Muscle layer of colon (tissue), 2 donors: ENCODE results near the gene PTPN14.

Experiments
- H3K27ac ChIP-seq: one replicate; pipeline ENCODE4 v1.7.0; 2013; ENCODE audit warnings: low read depth, mild to moderate bottlenecking, low read length, moderate library complexity
- H3K27me3 ChIP-seq, 2 donors: one replicate each; pipeline ENCODE4 v1.7.0; 2013; ENCODE audit warnings: low read length in 2 of 2, mild to moderate bottlenecking in 2 of 2; ENCODE audit not compliant: insufficient read depth in 2 of 2, control insufficient read depth in 1 of 2
- H3K36me3 ChIP-seq: one replicate; pipeline ENCODE4 v1.7.0; 2013; ENCODE audit warnings: mild to moderate bottlenecking, low read length; ENCODE audit not compliant: insufficient read depth
- H3K4me1 ChIP-seq: one replicate; pipeline ENCODE4 v1.7.0; 2013; ENCODE audit warnings: mild to moderate bottlenecking, low read length; ENCODE audit not compliant: insufficient read depth
- H3K4me3 ChIP-seq, 2 donors: one replicate each; pipeline ENCODE4 v1.7.0; 2013; ENCODE audit warnings: low read length in 2 of 2, low read depth in 1 of 2, mild to moderate bottlenecking in 1 of 2, moderate library complexity in 1 of 2
- H3K9ac ChIP-seq: one replicate; pipeline ENCODE4 v1.7.0; 2013; ENCODE audit warnings: low read length
- H3K9me3 ChIP-seq: one replicate; pipeline ENCODE4 v1.7.0; 2013; ENCODE audit warnings: mild to moderate bottlenecking, low read length
- donor health status: abdominal sarcoma.
- donor health status: Adenocarcinoma of cecum.

The PTPN14 gene

DNA sequence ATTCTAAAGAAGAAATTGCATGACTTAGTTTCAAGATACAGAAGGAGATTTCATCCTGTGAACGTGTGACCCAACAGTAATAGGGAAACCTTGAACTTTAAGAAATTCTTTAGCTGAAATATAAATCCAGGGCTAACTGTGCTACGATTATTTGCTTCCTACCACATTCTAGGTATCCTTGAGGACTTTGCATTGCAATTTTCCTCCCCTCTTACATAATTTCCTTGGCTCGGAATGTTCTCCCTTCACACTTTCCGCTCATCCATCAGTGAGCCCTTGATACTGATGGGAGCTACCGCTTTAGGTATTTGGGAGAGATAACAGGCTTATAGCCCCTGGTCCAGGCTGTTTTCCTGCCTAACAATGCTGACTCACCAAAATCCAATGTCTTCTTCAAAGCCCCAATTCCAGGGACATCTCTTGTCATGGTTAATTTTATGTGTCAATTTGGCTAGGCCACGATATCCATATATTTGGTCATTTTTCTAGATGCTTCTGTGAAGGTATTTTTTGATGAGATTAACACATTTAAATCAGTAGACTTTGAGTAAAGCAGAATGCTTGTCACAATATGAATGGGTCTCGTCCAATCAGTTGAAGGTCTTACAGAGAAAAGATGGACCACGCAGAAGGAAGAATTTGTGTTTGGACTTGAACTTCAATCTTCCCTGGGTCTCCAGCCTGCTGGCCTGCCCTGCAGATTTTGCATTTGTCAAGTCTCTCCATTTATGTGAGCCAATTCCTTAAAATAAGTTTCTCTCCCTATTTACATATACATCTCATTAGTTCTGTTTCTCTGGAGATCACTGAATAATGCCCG is 121.2 kb downstream of the PTPN14 start:
- no peaks in the 10 kb centered on the region for H3K36me3 ChIP-seq
- H3K4me1 ChIP-seq = no peaks in the 10 kb centered on the region
- H3K27me3 ChIP-seq = no peaks in the 10 kb centered on the region
- no peak overlapping the region for H3K9ac ChIP-seq
- no peak overlapping the region for H3K27ac ChIP-seq
- no peak overlapping the region for H3K4me3 ChIP-seq
- H3K9me3 ChIP-seq = no peaks in the 10 kb centered on the region

DNA sequence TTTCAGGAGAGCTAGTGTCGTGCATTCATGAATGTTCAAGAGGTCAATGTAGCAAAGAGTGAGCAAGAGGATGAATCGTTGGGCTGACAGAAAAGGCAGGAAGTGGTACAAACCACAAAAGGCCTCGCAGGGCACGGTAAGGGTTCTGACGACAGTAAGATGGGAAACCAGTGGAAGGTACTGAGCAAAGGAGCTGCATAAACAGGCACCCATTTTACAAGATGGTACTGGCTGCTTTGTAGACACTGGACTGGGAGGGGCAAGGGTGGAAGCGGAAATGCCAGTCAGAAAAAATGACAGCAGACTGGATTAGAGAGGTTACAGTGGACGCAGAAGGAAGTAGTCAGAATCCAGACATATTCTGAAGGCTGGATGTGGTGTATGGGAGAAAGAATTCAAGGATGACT is 123.5 kb downstream of the PTPN14 start:
- Histone ChIP-seq H3K36me3 (no peaks in the 10 kb centered on the region), H3K27ac (no peak overlapping the region), H3K9me3 (no peaks in the 10 kb centered on the region), H3K27me3 (no peaks in the 10 kb centered on the region), H3K9ac (no peak overlapping the region), H3K4me3 (no peak overlapping the region), H3K4me1 (no peaks in the 10 kb centered on the region)

DNA sequence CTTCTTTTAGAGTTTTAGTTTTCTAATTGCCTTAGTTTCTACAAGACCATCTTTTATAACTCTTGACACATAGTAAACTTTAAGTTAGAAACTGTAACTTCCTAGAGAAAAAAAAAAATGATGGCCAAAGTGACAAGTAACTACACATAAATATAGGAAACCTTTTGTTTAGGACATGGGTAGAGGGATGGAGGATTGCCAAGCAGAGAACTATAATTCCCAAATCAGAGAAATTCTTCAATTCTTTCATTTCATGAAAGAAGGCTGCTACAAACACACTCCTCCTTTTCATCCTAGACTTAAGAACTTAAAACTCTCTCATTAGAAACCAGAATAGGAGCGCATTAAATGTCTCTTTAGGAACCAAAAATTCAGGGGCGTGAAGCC is 125.0 kb downstream of the PTPN14 start:
- H3K27ac ChIP-seq = no peak overlapping the region
- H3K36me3 ChIP-seq = no peaks in the 10 kb centered on the region
- no peaks in the 10 kb centered on the region for H3K9me3 ChIP-seq
- H3K9ac ChIP-seq = no peak overlapping the region
- H3K27me3 ChIP-seq = no peaks in the 10 kb centered on the region
- no peak overlapping the region for H3K4me3 ChIP-seq
- no peaks in the 10 kb centered on the region for H3K4me1 ChIP-seq

DNA sequence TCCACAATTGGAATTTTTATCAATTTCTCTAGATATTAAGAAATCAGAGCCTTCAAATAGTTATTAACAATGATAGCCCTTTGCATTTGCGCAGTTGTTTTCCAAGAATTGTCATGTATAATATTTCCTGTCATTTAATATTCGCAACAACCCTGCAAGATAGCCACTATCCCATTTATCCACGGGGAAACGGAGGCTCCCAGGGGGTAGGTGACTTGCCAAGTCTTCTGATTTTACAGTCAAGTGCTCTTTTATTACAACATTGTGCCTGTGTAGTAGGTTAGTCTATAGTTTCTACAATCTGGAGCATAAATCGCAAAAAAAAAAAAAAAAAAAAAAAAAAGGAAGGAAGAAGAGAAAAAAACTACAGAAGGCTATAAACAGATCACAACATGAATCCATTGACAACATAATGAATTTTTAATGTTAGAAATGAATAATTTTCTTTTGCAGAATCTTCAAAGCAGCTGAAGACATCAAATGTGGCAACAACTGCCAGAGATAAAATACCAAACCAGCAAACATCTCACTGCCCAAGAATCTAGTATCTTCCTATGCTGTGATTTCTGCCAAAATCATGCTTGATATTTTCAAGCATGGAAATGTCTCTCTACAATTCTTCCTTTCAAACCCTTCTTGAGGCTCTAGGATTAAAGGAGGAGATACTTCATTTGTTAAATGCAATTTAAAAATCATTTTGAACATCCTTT is 125.5 kb downstream of the PTPN14 start:
- H3K27ac ChIP-seq = no peak overlapping the region
- no peaks in the 10 kb centered on the region for H3K36me3 ChIP-seq
- H3K9ac ChIP-seq = no peak overlapping the region
- H3K27me3 ChIP-seq = no peaks in the 10 kb centered on the region
- no peaks in the 10 kb centered on the region for H3K4me1 ChIP-seq
- H3K4me3 ChIP-seq = no peak overlapping the region
- no peaks in the 10 kb centered on the region for H3K9me3 ChIP-seq

DNA sequence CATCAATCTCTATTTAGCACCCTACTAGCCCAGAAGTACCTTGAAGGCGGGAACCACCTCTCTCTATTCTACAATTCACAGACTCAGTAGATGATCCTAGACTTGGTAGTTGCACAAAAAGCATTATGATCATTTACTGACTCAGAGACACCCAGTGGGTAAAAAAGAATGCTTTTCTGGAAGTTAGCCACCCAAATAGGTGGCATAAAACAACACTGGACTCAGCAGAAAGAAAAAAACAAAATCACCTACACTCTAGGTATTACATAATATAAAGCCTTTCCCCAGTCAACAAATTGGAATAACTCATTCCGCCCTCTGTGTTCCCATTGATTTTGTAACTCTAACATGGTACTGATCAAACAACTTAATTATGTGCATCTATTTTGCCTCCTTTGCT is 126.3 kb downstream of the PTPN14 start:
- Histone ChIP-seq H3K9ac (no peak overlapping the region), H3K36me3 (no peaks in the 10 kb centered on the region), H3K27ac (no peak overlapping the region), H3K4me3 (no peak overlapping the region), H3K4me1 (peaks cover 4% of the 10 kb centered on the region), H3K27me3 (no peaks in the 10 kb centered on the region), H3K9me3 (no peaks in the 10 kb centered on the region)

DNA sequence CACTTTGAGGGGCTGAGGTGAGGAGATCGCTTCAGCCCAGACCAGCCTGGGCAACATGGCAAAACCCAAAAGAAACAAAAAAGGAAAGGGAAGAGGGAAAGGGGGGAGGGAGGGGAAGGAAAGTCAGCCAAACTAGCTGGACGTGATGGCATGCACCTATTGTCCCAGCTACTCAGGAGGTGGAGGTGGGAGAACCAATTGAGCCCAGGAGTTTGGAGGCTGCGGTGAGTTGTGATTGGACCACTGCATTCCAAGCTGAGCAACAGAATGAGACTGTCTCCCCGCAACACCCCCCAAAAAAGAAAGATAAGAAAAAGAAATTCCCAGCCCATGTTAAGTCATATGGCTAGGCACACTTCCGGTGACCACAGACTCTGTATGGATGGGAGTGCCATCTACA is 128.4 kb downstream of the PTPN14 start:
- Histone ChIP-seq H3K9ac (no peak overlapping the region), H3K4me3 (no peak overlapping the region), H3K36me3 (no peaks in the 10 kb centered on the region), H3K27ac (no peak overlapping the region), H3K9me3 (no peaks in the 10 kb centered on the region), H3K4me1 (peaks cover 25% of the 10 kb centered on the region), H3K27me3 (no peaks in the 10 kb centered on the region)

DNA sequence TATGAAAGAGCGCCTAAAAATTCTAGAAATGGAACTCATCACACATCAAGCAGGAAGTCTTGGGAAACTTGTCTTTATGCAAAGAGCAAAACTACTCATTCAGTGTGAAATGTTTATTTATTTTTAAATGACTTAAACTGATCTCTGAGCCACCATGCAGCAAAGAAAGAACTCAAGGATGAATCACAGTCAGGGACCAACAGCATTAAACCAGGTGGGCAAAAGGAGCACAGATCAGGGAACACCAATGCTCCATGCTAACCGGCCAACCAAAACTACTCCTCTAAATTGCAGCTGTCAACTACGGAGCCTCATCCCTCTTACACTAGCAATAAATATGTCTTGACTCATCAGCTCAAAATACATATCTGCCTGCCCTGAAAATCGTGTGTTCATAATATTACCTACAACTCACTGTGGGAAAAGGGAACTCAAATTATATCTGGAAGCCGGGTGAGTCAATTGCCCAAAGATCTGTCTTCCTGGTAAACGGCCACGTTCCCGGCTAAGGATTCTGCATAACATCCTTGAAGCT is 129.2 kb downstream of the PTPN14 start:
- no peaks in the 10 kb centered on the region for H3K36me3 ChIP-seq
- H3K4me1 ChIP-seq = peaks cover 33% of the 10 kb centered on the region
- H3K27me3 ChIP-seq = no peaks in the 10 kb centered on the region
- no peak overlapping the region for H3K9ac ChIP-seq
- no peak overlapping the region for H3K4me3 ChIP-seq
- no peaks in the 10 kb centered on the region for H3K9me3 ChIP-seq
- no peak overlapping the region for H3K27ac ChIP-seq

DNA sequence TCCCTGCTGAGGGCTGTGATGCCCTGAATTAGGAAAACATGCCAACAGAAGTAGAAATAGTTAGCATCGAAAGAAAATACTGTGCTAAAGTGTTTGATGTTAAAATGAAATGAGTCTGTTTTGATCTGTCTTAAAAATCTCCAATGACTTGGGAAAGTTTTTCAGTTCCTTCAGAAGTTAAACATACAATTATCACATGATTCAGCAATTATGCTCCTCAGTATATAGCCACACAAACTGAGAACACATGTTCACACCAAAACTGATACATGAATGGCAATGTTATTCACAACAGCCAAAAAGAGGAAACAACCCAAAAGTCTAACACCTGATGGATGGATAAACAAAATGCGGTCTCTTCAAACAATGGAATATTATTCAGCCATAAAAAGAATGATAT is 130.6 kb downstream of the PTPN14 start:
- Histone ChIP-seq H3K27me3 (no peaks in the 10 kb centered on the region), H3K9me3 (no peaks in the 10 kb centered on the region), H3K4me1 (peaks cover 45% of the 10 kb centered on the region), H3K36me3 (no peaks in the 10 kb centered on the region), H3K27ac (no peak overlapping the region), H3K9ac (no peak overlapping the region), H3K4me3 (no peak overlapping the region)

DNA sequence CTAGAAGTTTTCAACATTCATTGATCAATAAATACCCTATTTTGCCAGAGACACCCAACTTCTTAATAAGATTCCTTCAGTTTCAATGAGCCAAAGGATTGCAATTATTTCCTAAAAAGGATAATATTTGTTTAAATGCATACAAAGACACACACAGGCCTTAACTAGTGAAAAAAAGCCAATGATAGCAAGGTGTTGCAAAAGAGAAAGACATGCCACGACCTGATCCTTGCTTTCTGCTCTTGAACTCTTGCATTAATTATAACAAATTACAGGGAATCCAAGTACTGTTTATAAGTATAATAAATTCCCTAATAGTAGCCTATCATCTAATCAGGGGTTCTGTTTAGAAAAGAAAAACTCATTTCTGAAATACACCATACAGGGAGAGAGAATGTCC is 131.1 kb downstream of the PTPN14 start:
- Histone ChIP-seq H3K36me3 (no peaks in the 10 kb centered on the region), H3K4me3 (no peak overlapping the region), H3K9me3 (no peaks in the 10 kb centered on the region), H3K27ac (no peak overlapping the region), H3K4me1 (peaks cover 45% of the 10 kb centered on the region), H3K27me3 (no peaks in the 10 kb centered on the region), H3K9ac (no peak overlapping the region)

DNA sequence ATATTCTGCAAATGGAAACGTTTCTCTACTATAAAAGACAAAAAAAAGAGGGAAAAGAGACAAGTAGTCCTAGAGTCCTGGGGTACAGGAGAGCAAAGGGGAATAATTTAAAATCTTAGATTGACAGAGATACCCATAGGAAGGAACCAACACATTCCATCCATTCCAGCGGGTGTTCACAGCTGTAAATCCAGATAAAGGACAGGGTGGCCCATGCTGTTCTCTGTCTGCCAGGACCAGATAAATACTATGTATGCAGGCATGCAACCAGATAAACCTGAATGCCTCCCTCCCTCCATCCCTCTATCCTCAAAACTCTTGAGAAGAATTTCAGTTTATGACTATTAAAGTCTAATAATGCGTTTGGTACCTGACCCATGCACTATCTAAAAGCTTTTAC is 131.8 kb downstream of the PTPN14 start:
- no peaks in the 10 kb centered on the region for H3K9me3 ChIP-seq
- H3K9ac ChIP-seq = no peak overlapping the region
- no peaks in the 10 kb centered on the region for H3K36me3 ChIP-seq
- H3K27ac ChIP-seq = peak overlapping the region; percentile 47
- H3K27me3 ChIP-seq = no peaks in the 10 kb centered on the region
- H3K4me3 ChIP-seq = peak overlapping the region in 1 of 2 donors; percentile 1
- H3K4me1 ChIP-seq = peaks cover 45% of the 10 kb centered on the region

DNA sequence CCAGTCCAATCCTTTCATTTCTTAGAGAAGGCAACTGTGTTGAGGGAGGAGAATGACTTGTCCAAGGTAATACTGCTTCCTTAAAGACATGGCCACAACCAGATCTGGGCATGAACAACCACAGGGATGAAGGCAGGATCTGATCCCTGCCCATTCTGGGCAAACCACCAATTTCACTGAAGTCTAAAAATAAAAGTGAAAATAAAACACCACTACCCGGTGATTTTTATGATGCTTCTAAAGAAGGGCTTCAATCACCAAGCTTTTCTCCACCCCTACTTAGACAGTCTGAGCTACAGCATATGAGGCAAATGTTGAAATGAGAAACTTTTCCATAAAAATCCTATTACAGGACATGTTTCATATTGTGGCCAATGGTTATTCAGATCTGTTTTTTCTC is 133.0 kb downstream of the PTPN14 start:
- no peaks in the 10 kb centered on the region for H3K27me3 ChIP-seq
- H3K9me3 ChIP-seq = no peaks in the 10 kb centered on the region
- peaks cover 45% of the 10 kb centered on the region for H3K4me1 ChIP-seq
- H3K9ac ChIP-seq = no peak overlapping the region
- no peaks in the 10 kb centered on the region for H3K36me3 ChIP-seq
- H3K4me3 ChIP-seq = peak overlapping the region in 1 of 2 donors; percentile 8
- H3K27ac ChIP-seq = no peak overlapping the region
